HG03442 (cell line): ENCODE data around the gene GSTM1.

Experiments
- ATAC-seq: cut with Tn5 transposase; IDR thresholded peaks from one replicate; pipeline ENCODE4 v1.9.1; 2021; ENCODE audit warnings: mild to moderate bottlenecking, moderate library complexity; ENCODE audit not compliant: unreplicated experiment

GSTM1 gene

GRCh38 chr1:109687641-109688499 is at the start of gene GSTM1:
Gene GSTM1, plus strand, starts transcription at chr1:109687817. Its CDS starts 57 bp downstream, at chr1:109687874.
- no peak for ATAC-seq

GRCh38 chr1:109639063-109639840 is 48.4 kb upstream of the GSTM1 start:
- no peak for ATAC-seq

DNA sequence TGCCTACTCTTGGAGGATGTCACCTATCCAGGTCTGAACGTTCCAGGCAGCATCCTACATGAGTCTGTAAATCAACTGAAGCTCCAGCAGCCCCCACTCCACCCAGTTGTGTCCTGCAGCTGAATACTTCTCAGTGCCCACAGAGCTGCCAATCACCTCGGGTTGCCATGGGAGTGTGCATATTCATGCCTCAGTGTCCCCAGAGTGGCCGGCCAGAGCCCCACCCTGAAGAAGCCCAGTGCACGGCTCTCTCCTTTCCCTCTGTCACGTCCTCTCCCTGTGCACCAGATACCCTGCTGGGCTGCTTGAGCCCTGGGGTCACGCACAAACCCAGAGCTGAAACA is 47.8 kb upstream of the GSTM1 start:
- ATAC-seq, result no peak

DNA sequence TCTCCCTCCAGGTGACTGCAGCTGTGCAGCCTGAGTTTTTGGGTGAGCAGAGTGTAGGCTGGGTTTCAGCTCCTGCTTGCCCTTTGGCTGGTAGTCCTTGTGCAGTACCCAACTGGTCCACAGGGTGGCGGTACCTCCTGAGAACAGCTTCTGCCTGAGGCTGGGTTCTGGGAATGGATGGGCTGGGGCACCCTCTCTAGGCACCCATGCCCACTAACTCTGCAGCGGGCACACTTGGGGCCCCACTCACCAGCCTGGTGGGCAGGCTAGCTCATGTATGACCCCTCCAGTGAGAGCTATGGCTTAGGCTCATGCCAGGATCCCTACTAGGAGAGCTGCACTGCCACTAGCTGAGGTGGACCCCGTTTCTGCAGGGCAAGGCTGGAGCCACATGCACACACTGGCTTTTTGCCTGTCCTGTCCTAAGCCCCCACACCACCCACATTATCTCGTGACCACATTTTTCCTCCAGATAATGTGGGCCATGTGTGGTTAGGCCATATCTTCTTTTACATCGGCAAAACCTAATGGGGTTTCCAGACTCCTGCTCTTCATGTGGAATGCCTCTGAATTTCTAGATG is 47.2 kb upstream of the GSTM1 start:
- peak; percentile 63 for ATAC-seq

DNA sequence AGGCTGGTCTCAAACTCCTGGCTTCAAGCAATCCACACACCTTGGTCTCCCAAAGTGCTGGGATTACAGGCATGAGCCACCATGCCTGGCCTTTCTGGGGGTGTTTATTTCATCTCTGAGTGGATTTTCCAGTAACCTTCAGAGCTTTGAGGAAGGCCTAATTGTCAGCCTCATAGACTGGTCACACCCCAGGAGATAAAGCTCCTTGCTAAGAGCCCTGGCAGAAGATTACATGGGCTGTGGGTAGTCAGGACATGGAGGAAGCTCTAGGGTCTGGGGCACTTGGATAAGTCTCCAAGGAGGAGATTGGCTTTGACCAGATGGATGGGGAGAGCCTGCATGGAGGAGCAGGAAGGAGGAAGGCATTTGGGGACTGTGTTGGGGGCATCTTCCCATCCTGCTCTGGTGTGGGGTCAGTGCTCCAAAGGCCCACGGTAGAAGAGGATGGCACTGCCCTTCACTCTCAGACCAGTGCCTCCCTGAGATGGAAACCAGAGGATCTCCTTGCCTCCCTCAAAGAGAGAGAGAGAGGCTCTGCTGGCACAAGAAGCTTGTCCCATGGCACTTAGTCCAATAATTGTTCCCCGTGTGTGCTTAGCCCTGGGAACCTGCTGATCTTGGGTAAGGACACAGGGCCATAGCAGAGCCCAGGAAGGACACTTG is 46.4 kb upstream of the GSTM1 start:
- ATAC-seq, result no peak

DNA sequence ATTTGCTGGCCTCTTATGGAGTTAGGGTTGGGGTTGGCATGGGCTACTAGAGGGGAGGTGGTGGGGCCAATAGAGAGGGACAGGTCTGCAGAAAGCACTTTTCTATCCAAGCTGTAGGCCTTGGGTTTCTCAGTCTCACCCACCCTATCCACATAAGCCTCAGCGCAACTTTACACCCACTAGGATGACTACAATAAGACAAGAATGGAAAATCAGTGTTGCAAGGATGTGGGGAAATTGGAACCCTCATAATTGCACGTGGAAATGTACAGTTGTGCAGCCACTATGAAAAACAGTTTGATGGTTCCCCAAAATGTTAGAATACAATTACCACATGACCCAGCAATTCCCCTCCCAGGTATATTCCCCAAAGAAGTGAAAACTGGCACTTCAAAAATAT is 45.8 kb upstream of the GSTM1 start:
- no peak for ATAC-seq

GRCh38 chr1:109642626-109643025 is 45.0 kb upstream of the GSTM1 start:
- ATAC-seq, result no peak

DNA sequence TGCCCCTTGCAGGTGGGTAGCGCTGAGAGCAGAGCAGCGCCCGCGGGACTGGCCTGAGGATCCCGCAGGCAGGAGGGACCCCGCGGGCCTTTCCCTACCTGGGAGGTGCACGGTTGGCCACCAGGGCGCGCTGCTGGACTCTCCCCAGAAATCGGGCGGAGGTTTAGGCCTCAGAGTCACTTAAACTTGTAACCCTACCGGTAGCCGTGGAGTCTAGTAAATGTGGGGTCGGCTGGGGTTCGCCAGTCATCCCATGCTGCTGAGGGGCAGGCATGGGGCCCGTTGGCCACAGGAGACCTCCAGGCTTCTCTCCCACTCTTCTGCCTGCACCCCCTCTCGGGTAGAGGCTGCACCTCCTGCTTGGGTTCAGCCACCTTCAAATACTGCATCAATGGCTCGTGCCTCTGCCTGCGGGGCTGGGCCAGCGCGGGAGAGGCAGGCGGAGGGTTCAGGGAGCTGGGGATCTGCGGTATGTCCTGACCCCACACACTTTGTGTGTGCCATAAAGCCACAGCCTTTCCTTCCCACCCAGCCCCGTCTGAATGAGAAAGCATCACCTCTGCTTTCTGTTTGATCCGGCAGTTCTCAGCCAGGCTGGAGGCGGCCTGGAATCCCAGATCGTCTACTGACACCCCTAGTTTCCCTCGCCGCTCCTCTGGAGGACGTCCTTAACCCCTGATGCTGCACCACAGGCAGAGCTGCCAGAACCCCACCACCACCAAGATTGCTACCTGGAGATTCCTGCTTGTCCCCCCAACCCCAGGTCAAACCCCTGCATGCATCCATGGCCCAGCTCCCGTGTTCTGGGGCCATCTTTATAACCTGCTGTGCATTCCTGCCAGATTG is 44.0 kb upstream of the GSTM1 start:
- peak; percentile 84 for ATAC-seq

GRCh38 chr1:109644670-109645069 is 42.9 kb upstream of the GSTM1 start:
- no peak for ATAC-seq

DNA sequence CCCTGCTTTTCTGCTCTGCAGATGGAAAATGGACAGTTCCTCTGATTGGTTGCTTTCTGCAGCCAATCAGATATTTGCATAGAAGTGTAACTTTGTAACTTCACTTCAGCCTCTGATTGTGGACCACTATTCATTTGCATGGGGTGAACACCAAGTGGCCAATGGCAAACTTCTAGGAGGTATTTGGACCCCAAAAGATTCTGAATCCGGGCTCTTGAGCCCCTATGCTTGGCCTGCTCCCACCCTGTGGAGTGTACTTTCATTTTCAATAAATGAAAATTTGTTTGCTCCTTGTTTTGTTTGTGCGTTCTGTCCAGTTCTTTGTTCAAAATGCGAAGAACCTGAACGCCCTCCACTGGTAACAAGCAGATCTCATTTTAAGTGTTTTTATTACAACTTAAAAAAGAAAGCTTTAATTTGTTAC is 38.1 kb upstream of the GSTM1 start:
- ATAC-seq, result no peak

DNA sequence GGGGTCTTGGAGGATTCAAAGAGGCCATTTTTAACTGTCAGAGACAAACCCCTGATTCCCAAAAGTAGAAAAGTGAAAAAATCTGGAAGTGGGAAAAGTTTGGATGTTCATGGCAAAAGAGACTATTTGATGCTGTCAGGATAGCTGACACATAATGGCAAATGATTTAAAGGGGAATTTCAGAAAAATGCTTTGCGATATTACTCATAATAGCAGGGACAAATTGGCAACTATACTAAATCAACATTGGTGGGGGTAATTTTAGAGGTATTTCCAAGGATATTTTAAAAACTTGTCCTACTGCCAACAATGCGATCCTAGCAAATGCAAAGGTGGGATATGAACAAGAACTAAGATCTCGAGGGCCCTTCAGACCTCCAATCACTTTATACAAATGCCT is 37.0 kb upstream of the GSTM1 start:
- ATAC-seq, result no peak

DNA sequence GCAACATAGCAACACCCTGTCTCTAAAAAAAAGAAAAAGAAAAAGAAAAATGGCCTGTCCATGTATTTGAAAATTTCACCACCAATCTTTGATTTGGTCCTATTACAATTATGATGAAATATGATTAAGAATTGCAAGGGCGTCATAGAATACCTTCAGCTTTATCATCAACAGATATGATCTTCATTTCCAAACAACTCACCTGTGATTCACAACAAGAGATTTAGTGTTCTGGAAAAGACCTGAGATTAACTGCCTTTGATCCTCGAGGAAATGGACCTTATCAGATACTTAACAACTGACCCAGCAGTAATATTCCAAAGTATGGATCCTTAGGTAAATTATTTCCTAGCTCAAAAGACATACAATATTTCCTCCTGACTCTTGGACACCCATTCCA is 35.2 kb upstream of the GSTM1 start:
- ATAC-seq, result no peak

GRCh38 chr1:109653306-109653705 is 34.3 kb upstream of the GSTM1 start:
- no peak for ATAC-seq

DNA sequence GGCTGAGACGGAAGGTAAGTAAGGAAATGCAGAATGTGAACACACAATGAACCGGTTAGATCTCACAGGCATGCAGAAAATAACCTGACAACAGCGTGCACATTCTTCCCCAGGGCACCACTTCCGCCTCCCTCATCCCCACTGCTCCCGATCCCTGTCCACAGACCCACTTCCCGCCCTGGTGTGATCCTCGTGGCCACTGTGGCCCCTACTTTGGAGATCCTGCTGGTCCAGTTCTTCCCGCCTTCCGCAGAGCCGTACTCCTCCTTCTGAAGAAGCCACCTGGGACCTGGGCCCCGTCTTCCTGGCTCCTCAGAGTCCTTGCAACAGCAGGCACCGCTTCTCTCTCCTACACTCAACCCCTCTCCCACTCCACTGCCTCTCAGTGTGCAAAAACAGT is 33.1 kb upstream of the GSTM1 start:
- no peak for ATAC-seq

- ATAC-seq, result peak; percentile 84
Observed at GRCh38 chr1:109655615-109656519, 31.8 kb upstream of the GSTM1 start, which contains the start of gene GSTM4. Gene GSTM4, plus strand, starts transcription at chr1:109656099. Its CDS starts 291 bp downstream, at chr1:109656390.

DNA sequence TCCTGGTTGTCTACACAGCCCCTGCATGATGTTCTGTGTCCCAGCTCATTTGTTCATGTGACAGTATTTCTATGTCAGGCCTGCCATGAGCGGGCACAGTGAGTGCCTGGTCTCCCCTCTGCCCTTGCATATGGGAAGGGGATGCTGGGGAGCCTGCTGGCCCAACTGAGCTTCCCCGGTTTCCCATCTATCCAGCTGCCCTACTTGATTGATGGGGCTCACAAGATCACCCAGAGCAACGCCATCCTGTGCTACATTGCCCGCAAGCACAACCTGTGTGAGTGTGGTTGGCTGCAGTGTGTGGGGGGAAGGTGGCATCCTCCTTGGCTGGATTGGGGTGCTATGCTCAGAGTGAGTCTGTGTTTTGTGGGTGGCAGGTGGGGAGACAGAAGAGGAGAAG is 30.2 kb upstream of the GSTM1 start:
- no peak for ATAC-seq

DNA sequence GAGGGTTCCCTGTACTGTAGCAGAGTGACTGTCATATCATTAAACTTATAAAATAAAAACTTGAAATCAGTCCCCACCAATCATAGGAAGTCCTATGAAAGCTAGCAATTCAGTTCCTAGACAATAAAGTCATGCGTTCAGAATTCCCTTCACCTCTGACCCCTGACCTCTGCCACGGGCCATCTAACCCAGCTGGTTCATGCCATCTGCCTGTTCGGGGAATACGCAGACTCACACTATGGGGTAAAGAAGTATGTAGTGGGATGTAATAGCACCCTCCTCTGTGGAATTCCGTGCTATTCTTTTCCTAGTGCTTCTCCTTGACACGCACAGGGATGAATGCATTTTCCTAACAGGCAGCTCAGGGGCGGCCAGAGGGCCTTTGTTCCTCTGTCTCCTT is 29.6 kb upstream of the GSTM1 start:
- no peak for ATAC-seq

DNA sequence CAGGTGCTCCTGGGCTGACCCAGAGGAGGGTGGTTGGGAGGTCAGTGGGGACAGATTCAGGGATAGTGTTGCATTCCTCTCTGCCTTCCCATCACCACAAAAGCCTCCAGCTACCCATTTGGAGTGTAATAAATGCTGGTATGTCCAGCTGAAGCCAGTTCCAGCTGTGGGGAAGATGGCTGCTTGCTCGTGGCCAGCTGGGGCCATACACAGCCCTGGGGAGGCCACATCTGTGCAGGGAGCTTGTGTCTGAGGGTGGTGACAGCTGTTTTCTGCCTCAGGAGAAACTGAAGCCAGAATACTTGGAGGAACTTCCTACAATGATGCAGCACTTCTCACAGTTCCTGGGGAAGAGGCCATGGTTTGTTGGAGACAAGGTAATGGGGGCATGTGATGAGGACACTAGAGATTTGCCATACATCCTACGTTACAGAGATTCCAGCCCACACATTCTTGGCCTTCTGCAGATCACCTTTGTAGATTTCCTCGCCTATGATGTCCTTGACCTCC is 29.0 kb upstream of the GSTM1 start:
- ATAC-seq, result no peak

DNA sequence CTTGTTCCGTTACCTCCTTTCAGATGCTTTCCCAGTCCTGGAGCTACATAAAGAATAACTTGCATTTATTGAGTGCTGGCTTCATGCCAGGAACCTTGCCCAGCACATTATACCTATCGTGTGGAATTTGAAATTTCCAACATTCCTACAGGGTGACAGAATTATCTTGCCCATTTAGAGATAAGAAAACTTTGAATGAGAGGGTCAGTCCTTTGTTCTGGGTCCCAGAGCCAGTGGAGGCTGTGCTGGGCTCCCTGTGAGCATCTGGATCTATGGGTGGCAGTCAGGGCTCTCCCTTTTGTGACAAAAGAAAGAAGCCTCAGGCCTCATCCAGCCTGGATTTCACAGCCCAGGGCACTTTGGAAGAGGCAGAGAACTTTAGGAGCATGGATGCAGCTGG is 28.5 kb upstream of the GSTM1 start:
- ATAC-seq, result no peak
